ENCODE data around the gene BACH2. TPM values are rescaled to one million over a fixed set of nuclear protein-coding genes. Genes with fewer than 3 reads are reported as not detected.

BACH2 gene
- total and polyA plus RNA-seq, 2 of the 8 experiments (the other 6 are each of a cell fraction or from before 2014, with no cell fraction given) = 1.9 to 5.9 TPM

GRCh38 chr6:90087106-90087833 lies 209.4 kb downstream of the BACH2 start:
- no peak overlapping the region for H3K9ac ChIP-seq (replicated peaks in 1 of 4; ENCODE audit: extremely low read depth in 1 of 4, low read depth in 3 of 4, low read length in 3 of 4)
- H2BK20ac ChIP-seq (ENCODE audit: low read length) = no peak overlapping the region
- no peak overlapping the region for H3K4ac ChIP-seq (replicated peaks; ENCODE audit: insufficient read length, low read depth, low read length)
- H3K18ac ChIP-seq (ENCODE audit: extremely low read depth, low read length) = no peak overlapping the region
- H3K27ac ChIP-seq (ENCODE audit: low read depth, low read length) = no peak overlapping the region
- H3K4me3 ChIP-seq (ENCODE audit: extremely low read depth in 1 of 4, insufficient read depth in 2 of 4, low read depth in 3 of 4, low read length in 4 of 4) = no peak overlapping the region
- no peak overlapping the region for H3K23ac ChIP-seq (ENCODE audit: insufficient read length)
- H3K4me2 ChIP-seq (ENCODE audit: insufficient read depth in 1 of 2, low read depth in 2 of 2, low read length in 2 of 2) = no peak overlapping the region
- no peak overlapping the region for H4K91ac ChIP-seq (replicated peaks; ENCODE audit: insufficient read length, low read length)
- H3K4me1 ChIP-seq (replicated peaks in 1 of 4; ENCODE audit: control insufficient read depth in 3 of 4, insufficient read depth in 4 of 4, low read length in 3 of 4) = no peaks in the 10 kb centered on the region
- no peaks in the 10 kb centered on the region for H4K20me1 ChIP-seq (replicated peaks in 1 of 2; ENCODE audit: control insufficient read depth in 1 of 2, insufficient read depth in 2 of 2, low read length in 2 of 2)
- H2AK5ac ChIP-seq (ENCODE audit: low read depth, low read length) = no peak overlapping the region
- no peaks in the 10 kb centered on the region for H3K36me3 ChIP-seq (ENCODE audit: control insufficient read depth in 2 of 4, insufficient read depth in 4 of 4, low read length in 3 of 4)
- DNase-seq (ENCODE audit: low read depth in 1 of 2, low spot score in 2 of 2) (no peak), FAIRE-seq (no peak)
- no peaks in the 10 kb centered on the region for H3K27me3 ChIP-seq (replicated peaks in 1 of 4; ENCODE audit: control insufficient read depth in 3 of 4, extremely low read depth in 1 of 4, insufficient read depth in 3 of 4, low read length in 3 of 4)
- H3K56ac ChIP-seq (replicated peaks; ENCODE audit: insufficient read length, low read depth, low read length) = no peak overlapping the region
- ChIA-PET CTCF (ENCODE audit: partially characterized antibody) (interaction anchor here (1.0 kb wide), 1 partner anchor 15 kb away, joined by 3 read pairs; no protein-coding TSS in a partner anchor), POLR2A (ENCODE audit: partially characterized antibody) (no interaction called here)
- H2BK12ac ChIP-seq (ENCODE audit: low read depth, low read length) = no peak overlapping the region
- no peaks in the 10 kb centered on the region for H3K9me3 ChIP-seq (ENCODE audit: insufficient read depth in 2 of 2, low read depth in 1 of 2, low read length in 1 of 2)
- H3K79me2 ChIP-seq (ENCODE audit: control insufficient read depth in 1 of 2, insufficient read depth in 2 of 2, low read length in 2 of 2) = no peaks in the 10 kb centered on the region
- no peak overlapping the region for H2BK15ac ChIP-seq (ENCODE audit: low read length)
- no peak for TF ChIP-seq E2F6 (IDR thresholded peaks at IDR 0.05)
- no peak for TF ChIP-seq TAF1 (IDR thresholded peaks at IDR 0.05; ENCODE audit: low read depth, low read length)
- no peak for TF ChIP-seq SIN3A (conservative IDR thresholded peaks at IDR 0.05 in 1 of 2, IDR thresholded peaks at IDR 0.05 in 1 of 2; ENCODE audit: low read depth in 1 of 2, low read length in 2 of 2)
- H3K14ac ChIP-seq (ENCODE audit: insufficient read length) = no peak overlapping the region
- 94% methylated on average over 5 of the region's 5 CpGs; no CpG with 5 or more reads in 1 of the 2 experiments for WGBS, 2 experiments (ENCODE audit: extremely low coverage in 1 of 2, insufficient coverage in 1 of 2, insufficient read length in 1 of 2, insufficient replicate concordance in 2 of 2, low coverage in 1 of 2, low lambda C conversion rate in 2 of 2, missing lambda C conversion rate in 1 of 2)
- H3K79me1 ChIP-seq (ENCODE audit: low read depth, low read length) = no peaks in the 10 kb centered on the region
- H4K8ac ChIP-seq (ENCODE audit: extremely low read depth, insufficient read depth, low read length) = no peak overlapping the region
- no peak overlapping the region for H4K5ac ChIP-seq (ENCODE audit: insufficient read length, low read depth, low read length)
- no peaks in the 10 kb centered on the region for H3K23me2 ChIP-seq (ENCODE audit: low read depth, low read length)
- H2BK5ac ChIP-seq (ENCODE audit: low read depth, low read length) = no peak overlapping the region
- H2AFZ ChIP-seq (ENCODE audit: low read length) = no peak overlapping the region
- no peak overlapping the region for H2BK120ac ChIP-seq (replicated peaks; ENCODE audit: low read depth, low read length)
